Left kidney (tissue), 2 donors: Measurements from ENCODE around the gene TNIP3. TPM values are rescaled to one million over a fixed set of nuclear protein-coding genes. Genes with fewer than 3 reads are reported as not detected.

ENCODE experiments used
- DNase-seq: peaks from one replicate; pipeline ENCODE4 v3.0.0-alpha.2; 2013
- polyA plus RNA-seq: library from polyadenylated mRNA; unstranded; fragments of 120-200 nt; gene quantifications from one replicate; pipeline ENCODE4 v1.2.1, GENCODE V29; 2013; ENCODE audit not compliant: insufficient read length

TNIP3 gene
- polyA plus RNA-seq, 1 donor = 2.6 TPM

DNA sequence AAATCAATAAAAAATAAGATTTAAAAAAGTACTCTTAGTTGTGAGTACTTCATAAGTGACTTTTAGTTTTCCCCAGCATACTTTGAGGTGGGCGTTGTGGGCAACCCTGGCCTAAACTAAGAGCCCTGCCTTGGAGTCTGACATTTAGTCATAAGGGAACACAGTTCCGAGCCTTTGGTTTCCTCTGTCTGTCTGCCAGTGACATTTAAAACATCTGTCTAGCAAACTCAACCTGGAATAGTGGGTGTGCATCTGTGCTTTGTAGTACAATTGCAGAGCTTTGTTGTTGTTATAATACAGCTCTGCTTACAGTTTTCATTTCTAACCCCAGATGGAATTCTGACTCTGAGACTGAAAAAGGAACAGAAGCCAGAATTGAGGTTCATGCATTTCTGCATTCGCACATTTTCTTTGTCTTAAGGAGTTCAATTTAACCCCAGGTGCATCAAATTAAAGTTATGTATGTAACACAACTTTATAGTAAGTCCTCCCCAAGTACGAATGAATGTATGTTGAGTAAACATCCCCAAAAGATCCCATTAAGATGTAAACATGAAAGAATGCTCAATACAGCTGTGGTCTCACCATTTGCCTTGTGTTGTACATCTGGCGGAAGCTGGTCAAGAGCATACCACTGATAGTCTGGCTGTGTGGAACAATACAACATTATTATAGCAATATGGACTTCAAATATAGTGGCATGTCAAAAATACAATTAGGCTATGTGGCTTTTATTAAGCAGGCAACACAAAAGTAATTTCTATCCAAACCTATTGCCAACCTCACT lies 25.9 kb downstream of the TNIP3 start:
- DNase-seq = no peak

DNA sequence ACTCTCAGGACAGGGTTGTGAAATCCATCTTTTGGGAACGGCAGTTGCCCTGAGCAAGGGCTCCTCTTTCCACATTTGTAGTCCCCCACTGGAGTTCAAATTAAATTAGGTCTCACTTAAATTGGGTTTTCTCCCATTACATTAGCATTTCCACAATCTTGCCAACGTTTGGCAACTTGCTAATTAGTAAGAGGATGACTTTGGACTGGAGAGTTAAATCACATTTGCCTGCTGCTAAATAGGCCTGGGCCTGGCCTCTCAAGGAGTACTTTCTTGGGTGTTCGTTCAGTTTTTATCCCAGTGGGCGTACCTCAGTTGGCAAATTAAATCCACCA lies 33.8 kb downstream of the TNIP3 start:
- no peak for DNase-seq

- no peak for DNase-seq
Observed at GRCh38 chr4:121129606-121130325, 34.4 kb downstream of the TNIP3 start.

- no peak for DNase-seq
Observed at GRCh38 chr4:121127100-121127499, 37.0 kb downstream of the TNIP3 start.

DNA sequence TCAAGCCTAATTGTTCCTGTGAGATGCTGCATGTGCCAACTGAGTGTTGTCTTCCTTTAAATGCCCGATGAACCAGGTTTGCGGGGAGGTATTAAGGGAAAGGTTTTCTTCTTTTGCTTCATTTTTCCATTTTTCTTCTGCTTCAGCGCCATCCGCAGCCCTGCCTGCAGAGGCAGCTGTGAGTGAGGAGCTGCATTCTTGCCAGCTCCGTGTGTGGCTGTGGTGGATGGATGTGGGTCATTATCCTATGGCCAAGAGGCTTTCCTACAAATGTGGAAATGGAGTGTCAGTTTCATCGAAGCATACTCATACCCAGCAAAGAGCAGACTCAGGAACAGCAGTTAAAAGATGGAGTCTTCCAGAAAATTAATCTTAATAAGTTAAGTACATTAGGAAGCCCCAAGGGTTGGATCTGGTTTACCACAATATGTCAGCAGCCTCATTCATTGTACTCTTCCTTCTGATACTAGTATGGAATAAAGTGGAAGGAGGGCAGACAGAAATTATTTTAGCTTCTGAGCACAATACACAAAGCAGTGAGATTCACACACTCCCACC lies 37.6 kb downstream of the TNIP3 start:
- no peak for DNase-seq

DNA sequence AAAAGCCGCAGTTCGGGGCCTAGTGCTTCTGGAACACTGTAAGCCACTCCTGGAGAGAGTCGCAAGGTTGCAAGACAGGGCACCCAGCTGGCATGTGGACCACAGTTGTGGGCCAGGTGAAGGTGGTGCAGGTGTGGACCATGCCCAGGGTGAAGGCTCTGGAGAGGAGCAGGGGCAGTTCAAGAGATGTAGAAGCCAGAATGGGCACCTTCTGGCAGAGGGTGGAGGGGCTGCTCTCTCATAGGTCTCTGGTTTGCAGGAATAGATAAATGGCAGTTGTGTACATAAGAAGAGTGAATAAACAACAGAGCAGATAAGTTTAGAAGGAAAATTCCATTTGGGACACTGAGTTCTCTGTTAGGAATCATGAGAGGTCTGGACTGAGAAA lies 38.6 kb downstream of the TNIP3 start:
- no peak for DNase-seq

DNA sequence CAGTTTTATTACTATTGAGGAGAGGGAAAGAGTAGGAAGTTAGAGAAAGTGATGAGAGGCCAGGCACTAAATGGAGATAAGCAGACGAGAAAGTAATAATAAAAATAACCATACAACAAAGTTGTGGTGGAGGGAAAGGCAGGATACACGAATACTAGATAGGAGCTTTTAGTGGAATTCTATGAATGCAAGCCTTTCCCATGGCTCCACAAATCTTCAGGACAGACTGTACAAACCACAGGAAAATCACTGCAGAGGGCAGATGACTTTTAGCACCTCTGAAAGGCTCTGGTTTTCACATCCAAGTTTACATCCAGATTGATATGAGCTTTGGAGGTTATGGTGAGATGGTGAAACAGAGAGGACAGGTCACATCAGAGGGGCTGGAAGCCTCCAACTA lies 41.5 kb downstream of the TNIP3 start:
- DNase-seq = no peak

DNA sequence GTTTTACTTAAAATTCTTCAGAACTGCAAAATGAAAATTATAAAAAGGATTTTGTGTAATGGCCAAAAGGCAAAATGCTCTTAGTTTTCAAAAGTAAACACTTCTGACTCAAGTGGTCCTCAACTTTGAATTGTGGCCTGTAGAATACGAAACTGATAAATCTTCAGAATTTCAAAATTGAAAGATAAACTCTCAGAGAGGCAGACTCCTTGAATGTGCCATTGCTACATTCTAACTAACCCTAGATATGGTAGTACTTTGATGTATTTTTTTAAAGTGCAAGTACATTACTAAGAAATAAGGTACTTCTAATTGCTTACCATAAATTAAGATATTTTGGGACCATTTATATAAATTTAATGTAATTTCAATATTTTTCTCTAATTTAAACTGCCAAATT lies 44.4 kb downstream of the TNIP3 start:
- DNase-seq = no peak

DNA sequence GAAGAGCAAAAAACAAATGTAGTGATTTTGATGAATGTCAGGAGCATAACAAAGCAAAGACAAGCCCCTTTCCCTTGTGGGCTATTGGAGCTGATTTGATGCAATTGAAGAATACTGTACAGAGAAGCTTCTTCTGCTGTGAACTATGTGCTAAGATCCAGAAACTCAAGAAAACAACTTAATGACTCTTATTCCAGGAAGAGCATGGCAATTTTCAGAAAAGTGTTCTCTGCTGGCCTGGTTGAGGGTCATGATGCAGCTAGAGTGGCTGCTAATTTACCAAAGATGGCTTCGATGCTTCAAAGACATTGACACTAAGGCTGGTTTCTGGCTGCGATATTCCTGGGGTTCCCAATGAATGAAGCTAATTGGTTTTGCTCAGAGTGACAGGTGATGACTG lies 45.8 kb downstream of the TNIP3 start:
- no peak for DNase-seq

GRCh38 chr4:121114756-121115155 lies 49.4 kb downstream of the TNIP3 start:
- no peak for DNase-seq

- no peak for DNase-seq
Observed at GRCh38 chr4:121112530-121112929, 51.6 kb downstream of the TNIP3 start.

DNA sequence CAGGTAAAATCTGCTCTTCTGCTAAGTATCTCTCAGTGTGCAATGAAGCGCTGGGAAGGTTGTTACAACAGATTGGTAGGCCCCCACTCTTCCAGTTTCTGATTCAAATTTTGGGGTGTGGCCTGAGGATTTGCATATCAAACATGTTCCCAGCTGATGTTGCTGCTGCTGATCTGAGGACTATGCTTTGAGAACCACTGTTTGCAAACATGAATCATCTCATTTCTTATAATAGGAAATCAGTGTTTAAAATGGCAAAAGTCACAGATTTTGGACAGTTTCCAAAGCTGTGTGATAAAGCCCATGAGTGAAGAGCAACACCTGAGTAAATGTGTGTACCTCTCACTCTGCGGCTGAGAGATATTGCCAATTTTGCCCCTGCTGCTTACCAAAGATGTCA lies 55.6 kb downstream of the TNIP3 start:
- DNase-seq = no peak

- DNase-seq = no peak
Observed at GRCh38 chr4:121107507-121107906, 56.6 kb downstream of the TNIP3 start.

- DNase-seq = no peak
Observed at GRCh38 chr4:121100093-121100775, 63.9 kb downstream of the TNIP3 start.

GRCh38 chr4:121098266-121098665 lies 65.9 kb downstream of the TNIP3 start:
- DNase-seq = no peak

GRCh38 chr4:121096629-121097028 lies 67.5 kb downstream of the TNIP3 start:
- peak; percentile 32 for DNase-seq

DNA sequence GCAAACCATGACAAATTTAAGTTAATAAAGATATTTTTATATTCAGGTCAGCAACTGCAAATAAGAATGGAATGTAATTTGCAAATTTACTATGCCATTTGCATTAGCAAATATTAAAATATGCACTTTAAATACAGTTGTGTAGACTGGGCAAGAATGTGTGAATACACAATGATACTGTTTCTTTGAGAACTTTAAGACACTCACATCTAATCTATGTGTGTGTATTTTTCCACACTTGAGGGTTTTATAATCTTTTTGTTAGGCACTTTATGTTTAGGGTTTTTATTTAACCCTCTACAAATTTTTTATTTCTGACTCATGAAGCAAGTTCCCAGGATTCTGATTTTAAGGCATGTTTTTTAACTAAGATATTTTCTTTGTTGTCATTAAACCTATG lies 67.9 kb downstream of the TNIP3 start:
- DNase-seq = no peak

GRCh38 chr4:121094297-121094966 lies 69.7 kb downstream of the TNIP3 start:
- DNase-seq = no peak

GRCh38 chr4:121093261-121093660 lies 70.9 kb downstream of the TNIP3 start:
- DNase-seq = no peak

GRCh38 chr4:121091941-121092340 lies 72.2 kb downstream of the TNIP3 start:
- DNase-seq = no peak

GRCh38 chr4:121088867-121089266 lies 75.3 kb downstream of the TNIP3 start:
- no peak for DNase-seq
